Measurements from ENCODE around the gene ADGRL4.
"Not testable (repeated sequence)": the region's sequence is repeated elsewhere in the genome, so short reads cannot be mapped to it uniquely, and the experiment has no call there.

Gene ADGRL4

GRCh38 chr1:78918157-78918556 is 88.4 kb downstream of the ADGRL4 start:
- no peak for DNase-seq (ENCODE audit: low spot score)

- DNase-seq (ENCODE audit: low spot score), result no peak
Observed at GRCh38 chr1:78916986-78917385, 89.5 kb downstream of the ADGRL4 start.

DNA sequence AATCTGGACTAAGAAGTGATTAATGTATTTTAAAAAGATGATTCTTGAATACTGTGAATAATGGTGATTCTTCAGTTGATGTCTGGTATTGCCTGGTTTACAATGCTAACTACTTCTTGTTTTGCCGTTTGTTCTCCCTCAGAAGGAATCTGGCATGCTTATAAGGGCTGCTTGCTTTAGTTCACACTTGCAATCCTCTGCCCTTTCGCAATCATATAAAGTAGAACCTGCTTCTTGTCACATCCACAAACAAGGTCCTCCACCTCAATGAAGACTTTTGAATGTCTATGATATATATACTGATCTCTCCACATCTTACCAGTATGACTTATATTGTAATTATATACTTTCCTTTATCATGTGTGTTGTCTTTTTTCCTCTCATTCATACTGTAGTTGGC is 92.6 kb downstream of the ADGRL4 start:
- no peak for DNase-seq (ENCODE audit: low spot score)

GRCh38 chr1:78911956-78912880 is 94.3 kb downstream of the ADGRL4 start:
- no peak for DNase-seq (ENCODE audit: low spot score)

DNA sequence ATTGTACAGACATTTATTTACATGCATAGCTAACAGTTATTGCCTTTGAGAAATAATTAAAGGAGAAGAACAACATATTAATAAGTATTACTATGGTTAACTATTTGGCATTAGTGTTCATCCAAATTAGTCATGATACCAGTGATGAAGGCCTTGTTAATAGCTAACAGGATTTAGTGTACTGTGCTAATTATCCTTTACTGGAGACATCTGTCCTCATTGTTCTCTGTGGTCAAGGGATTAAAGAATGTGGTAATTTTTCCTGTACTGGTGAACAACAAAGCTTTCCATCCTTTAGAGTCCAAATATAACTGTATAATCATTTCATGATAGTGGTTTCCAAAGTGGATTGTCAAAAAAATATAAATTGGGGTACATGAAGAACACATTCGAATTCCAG is 103.9 kb downstream of the ADGRL4 start:
- DNase-seq (ENCODE audit: low spot score), result no peak

DNA sequence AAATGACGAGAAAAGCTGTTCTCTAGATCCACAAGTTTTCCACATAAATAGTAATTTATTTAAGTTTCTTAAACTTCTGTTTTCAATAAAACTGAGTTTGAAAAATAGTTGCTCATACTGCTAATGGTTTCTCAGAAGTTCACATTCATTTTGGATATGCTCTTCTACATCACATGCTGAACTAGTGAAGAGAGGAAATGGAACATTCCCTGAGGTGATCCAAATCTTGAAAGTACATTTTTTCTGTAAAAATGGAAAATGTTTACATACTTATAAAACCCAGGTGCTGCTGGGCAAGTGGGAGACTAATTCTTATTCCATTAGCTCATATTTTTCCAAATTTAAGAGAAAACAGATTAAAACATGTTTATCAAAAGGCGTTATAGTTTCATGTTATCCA is 111.7 kb downstream of the ADGRL4 start:
- DNase-seq (ENCODE audit: low spot score), result no peak

DNA sequence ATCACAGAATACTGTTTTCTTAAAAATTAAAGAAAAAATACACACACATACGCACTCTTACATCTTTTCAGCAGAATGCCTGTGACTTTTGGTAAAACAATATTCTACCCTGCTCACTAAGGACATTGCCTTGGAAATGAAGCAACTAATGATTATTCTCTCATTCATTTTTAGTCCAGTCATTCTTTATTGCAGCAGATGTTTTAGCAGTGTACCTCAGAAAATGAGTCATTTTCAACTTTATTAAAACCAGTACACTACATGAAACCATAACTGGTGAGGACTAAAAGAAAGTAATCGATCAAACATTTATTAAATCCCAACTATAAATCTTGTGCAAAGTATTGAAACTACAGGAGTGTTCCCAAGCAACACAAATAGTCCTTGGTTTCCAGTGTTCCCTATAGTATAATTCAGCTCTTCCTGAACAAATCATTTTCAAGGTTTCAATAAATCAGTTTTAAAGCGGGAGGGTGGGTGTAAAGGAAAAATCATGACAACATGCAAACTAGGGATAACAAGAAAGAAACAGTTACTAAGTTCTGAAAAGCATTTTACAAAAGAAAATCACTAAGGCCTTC is 114.2 kb downstream of the ADGRL4 start:
- no peak for DNase-seq (ENCODE audit: low spot score)

DNA sequence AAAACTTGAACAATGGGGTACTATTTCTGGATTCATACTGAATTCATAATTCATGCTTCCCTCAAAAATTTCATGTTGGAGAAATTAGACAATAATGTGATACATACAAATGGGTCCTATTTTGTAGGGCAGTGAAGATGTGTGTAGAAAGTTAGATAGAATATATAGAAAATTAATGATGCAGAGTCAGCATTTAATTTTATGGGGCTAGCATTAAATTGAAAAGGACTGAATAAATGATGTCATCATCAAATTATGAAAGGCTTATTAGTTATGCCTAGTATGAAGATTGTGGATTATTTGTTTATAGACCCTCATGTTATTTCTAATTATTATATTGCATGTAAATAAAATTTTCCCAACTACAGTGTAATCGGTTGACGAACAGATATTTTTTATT is 119.1 kb downstream of the ADGRL4 start:
- no peak for DNase-seq (ENCODE audit: low spot score)

GRCh38 chr1:78884685-78885452 is 121.7 kb downstream of the ADGRL4 start:
- DNase-seq (ENCODE audit: low spot score), result no peak

GRCh38 chr1:78880223-78880622 is 126.3 kb downstream of the ADGRL4 start:
- DNase-seq (ENCODE audit: low spot score), result no peak

- DNase-seq (ENCODE audit: low spot score), result not testable (repeated sequence)
Observed at GRCh38 chr1:78875986-78876385, 130.5 kb downstream of the ADGRL4 start.

DNA sequence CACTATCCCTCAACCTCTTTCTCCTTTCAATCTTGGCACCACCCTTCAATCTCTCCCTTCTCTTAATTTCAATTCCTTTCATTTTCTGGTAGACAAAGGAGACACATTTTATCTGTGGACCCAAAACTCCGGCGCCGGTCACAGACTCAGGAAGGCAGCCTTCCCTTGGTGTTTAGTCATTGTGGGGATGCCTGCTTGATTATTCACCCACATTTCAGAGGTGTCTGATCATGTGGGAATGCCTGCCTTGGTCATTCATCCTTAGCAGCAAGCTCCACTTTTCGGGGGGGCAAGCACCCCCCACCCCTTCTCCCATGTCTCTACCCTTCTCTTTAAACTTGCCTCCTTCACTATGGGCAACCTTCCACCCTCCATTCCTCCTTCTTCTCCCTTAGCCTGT is 133.7 kb downstream of the ADGRL4 start:
- not testable (repeated sequence) for DNase-seq (ENCODE audit: low spot score)

DNA sequence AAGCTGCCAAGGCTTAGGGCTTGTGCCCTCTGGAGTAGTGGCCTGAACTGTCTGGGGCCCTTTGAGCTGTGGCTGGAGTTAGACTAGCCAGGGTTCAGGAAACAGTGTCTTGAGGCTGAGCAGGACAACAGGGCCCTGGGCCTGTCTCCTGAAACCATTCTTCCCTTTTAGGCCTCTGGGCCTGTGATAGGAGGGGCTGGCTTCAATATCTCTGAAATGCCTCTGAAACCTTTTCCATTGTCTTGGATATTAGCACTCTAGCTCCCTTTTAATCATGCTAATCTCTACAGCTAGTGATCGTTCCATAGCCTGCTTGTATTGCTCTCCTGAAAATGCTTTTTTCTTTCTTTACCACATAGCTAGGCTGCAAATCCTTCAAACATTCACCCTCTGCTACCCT is 135.3 kb downstream of the ADGRL4 start:
- no peak for DNase-seq (ENCODE audit: low spot score)

GRCh38 chr1:78869136-78869535 is 137.4 kb downstream of the ADGRL4 start:
- no peak for DNase-seq (ENCODE audit: low spot score)

DNA sequence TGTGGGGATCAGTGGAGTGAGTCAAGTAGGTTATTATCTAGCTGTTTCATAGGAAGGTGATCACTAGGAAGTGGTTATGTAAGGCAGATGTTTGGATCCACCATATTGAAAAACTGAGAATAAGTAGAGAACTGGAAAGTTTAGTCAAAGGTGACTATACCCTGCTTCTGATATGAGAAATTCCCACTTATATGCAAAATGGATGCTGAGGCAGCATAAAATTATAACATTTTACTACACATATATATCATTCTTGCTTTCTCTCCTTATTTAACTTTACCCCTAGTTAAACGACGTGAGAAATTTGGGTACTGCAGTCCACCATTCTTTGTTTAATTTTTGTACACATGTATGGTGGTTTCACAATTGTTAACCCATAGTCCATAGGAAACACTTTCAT is 142.4 kb downstream of the ADGRL4 start:
- no peak for DNase-seq (ENCODE audit: low spot score)

- DNase-seq (ENCODE audit: low spot score), result no peak
Observed at GRCh38 chr1:78856096-78856495, 150.4 kb downstream of the ADGRL4 start.

DNA sequence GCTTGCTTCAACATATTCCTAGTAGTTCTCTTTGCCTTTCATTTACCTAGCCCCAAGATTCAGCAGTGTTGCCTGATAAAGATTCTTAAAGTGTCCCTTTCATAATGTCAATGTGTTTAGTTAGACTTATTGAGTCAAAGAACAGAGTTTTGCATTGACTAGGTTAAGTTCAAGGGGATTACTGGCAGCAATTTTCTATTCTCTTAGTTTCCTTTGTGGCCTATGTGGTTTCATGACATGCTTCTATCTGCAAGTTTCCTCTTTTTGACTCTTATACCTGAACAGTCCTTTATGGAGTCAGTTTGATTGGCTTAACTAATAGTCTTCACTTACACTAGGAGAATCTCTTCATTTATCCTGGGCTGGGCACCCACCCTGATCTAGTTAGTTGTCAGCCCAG is 151.3 kb downstream of the ADGRL4 start:
- no peak for DNase-seq (ENCODE audit: low spot score)

DNA sequence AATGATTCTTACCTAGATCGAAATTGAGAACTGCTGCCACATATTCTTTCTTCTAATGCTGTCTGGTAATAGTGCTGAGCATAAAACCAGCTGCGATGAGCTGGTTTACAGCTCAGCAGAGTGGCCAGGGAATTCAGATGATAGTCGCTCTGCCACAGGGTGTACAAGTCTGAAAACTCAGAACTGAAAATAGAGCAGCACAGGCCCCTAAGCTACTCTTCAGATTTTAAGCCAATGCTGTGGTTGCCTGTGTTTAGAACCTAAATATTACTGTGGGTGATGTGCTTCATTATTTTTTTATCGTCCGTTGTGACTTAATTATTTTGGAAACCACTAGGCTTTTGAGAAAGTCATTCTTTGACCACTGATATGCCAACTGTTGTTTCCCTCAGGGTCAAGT is 152.0 kb downstream of the ADGRL4 start:
- no peak for DNase-seq (ENCODE audit: low spot score)

DNA sequence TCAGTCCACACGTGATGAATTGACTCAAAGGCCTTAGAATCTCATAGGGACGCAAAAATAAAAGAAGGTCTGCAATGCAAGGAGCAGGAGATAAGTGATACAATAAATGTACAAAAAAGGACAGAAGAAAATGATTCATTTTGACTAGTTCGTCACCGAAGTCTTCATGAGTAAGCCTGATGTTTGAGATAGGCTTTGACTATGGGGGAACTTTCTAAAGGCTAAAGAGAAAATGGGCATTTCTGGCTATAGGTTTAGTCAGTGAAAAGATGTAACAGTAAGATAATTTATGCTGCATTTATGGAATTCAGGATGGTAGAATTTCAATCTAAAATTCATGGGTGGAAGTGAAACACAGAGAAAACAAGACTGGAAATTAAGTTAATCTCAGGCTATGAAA is 163.0 kb downstream of the ADGRL4 start:
- no peak for DNase-seq (ENCODE audit: low spot score)

DNA sequence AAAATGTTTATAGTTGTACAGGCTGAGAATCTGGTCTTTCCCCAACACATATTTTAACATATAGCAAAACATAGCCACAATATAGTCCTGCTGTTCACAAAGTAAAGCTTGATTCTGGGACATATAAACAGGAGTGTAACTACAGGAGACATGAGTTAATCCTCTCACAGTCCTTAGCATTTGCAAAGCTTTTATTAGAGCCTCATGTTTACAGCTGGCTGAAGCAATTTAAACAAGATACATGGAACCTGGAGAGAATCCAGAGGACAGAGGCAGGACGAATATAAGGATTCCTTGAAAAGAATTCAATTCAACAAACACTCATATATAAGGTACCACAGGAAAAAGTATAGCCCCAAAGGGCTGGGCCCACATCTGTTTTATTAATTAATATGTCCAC is 163.4 kb downstream of the ADGRL4 start:
- no peak for DNase-seq (ENCODE audit: low spot score)

DNA sequence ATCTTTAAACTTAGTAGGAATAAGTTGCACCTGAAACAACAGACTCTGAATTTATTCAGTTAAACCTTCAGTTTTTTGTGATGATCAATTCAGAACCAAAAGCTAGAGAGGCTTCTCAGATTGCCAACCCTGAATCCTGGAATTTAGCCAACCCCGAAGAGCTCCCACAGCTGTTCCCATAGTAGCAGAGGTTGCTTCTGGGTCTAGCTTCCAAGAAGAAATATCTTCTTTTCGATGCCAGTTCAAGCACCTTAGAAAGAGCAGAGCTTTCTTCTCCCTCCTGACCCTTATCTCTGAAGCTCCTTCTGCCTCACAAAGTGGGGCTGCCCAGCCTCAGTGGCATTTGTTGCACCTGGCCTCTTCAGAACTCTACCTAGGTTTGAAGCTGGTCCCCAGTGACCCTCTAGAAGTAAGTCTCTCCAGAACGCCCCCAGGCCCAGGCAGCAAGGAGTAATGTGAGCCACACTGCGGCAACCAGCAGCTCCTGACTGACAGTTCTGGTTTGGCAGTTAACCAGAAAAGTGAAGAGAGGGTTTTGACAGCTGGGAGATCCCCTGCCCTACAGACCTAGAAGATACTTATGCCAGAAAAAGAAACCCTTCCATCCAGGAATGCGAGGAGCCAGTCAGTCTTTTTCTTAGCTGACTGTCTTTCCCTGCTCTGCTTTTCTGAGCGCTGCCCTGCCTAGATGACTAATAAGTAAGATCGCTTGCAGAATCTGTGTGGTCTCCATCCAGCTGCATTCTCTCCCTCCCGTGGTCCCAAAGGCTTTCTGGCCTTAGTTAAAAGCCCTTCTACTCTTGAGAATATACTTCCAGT is 165.9 kb downstream of the ADGRL4 start:
- DNase-seq (ENCODE audit: low spot score), result no peak
